HG03135 (cell line): Measurements from ENCODE around the gene PARVB.

Experiments used
- ATAC-seq: cut with Tn5 transposase; IDR thresholded peaks from one replicate; pipeline ENCODE4 v1.9.1; 2021; ENCODE audit warnings: mild to moderate bottlenecking, moderate library complexity; ENCODE audit not compliant: unreplicated experiment

The PARVB gene

DNA sequence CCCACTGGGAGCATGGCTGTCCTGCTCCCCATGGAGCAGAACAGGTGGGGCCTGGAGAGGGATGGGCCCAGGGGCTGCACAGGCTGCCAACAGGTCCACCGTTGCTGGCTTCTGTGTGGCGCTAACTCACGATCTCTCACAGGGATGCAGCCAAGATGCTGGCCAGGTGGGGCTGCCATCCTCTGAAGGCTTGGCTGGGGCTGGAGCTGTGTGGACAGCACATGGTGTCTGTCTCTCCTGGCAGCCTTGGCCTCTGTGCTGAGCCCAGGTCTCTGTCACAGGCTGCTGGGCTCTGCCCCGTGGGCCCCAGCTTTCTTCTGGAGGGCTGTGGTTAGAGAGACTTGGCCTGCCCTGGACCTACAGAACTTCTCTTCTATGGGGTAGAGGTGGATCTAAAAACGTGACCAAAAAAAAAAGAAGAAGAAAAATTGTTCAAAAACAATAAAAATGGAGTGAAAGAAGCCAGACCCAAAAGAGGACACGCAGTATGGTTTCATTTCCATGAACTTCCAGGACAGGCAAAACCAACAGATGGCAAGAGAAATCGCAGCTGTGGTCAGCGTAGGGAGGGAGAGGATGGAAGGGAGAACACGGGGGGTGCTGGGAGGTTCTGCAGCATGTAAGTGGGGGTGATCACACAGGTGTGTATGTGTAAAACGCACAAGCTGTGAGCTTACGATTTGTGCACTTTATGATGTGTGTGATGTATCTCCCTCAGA is 168.9 kb downstream of the PARVB start:
- no peak for ATAC-seq

DNA sequence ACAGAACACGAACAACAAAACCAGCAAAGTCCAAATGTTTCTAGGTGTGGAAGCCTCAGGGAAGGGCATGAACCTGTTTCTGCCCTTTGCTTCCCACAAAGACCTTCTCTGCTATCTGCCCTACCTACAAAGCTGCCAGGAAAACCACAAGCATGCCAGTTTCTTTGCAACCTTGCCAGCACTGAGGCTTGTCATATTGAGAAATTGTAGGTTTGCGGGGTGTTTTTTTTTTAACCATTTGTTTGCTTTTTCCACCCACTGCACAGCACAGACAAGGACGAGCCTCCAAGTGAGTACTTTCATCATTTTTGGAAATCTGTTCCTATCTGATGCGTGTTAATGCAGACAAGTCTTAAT is 169.4 kb downstream of the PARVB start:
- ATAC-seq, result no peak

DNA sequence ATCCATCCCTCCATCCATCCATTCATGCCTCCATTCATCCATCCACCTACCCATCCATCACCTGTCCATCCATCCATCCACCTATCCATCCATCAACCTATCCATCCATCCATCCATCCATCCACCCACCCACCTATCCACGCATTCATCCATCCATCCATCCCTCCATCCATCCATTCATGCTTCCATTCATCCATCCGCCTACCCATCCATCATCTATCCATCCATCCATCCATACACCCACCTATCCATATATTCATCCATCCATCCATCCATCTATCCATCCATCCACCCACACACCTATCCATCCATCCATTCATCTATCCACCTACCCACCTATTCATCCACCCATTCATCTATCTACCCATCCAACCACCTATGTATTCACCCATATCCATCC is 170.5 kb downstream of the PARVB start:
- ATAC-seq, result no peak

DNA sequence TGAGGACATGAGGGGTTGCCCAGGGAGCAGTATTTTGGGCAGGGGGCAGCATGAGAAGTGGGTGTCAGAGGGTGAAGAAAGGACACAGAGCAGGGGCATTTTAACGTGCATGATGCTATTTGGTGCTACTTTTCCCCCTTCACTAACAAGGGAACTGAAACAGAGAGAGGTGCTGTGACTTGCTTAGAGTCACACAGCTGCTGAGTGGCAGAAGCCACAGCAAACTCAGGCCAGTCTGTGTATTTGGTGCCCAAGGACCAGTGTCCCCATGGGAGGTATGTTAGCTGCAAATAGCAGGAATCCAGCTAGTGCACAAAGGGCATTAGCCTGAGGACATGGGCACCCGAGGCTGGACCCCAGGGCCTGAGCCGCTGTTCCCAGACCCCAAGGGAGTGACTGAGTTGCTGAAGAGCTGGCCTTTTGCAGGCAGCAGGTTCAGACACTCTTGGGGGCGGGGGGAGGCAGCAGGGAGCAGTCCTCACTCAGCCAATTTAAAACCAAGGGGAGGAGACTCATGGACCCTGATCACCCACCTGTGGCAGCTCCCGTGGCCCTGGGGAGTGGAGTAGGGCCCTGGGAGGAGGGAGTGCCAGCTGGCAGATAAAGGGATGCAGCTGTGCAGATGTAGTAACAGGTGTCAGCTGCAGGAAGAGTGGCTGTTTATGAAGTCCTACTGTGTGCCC is 171.2 kb downstream of the PARVB start:
- ATAC-seq, result no peak

DNA sequence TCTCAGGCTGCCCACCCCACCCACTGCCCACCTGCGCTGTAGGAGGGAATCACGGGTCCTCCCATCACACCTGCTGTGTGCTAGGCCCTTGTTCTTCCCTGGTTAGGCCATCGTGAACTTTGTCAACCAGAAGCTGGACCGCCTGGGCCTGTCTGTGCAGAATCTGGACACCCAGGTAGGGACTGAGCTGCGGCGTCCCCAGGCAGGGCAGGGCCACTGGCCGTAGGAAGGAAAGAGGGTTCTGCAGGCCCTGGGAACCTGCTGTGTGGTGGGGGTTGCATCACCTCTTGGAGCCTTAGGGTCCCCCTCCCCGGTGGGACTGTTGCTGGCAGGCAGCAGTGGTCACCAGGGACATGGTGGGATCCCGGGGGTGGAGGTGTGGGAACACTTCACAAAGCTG is 172.1 kb downstream of the PARVB start:
- no peak for ATAC-seq

DNA sequence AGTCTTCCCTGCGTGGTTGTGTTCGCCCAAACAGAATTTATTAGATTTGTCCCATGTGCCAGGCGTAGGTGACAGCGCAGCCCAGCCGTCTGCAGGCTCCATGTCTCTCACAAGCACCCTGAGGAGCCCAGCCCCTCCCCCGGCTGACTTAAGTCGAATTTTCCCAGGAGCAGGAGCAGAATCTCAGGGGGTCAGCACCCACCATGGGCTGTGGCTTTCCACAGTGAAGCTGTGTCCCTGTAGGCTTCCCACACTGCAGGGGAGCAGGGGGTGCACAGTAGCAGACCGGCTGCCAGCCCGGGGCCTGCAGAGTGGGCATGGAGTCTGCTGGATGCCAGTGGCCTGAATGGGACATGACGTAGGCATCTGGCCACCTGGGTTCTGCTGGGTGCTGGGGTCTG is 172.6 kb downstream of the PARVB start:
- ATAC-seq, result no peak

GRCh38 chr22:44197271-44197670 is 173.2 kb downstream of the PARVB start:
- no peak for ATAC-seq

- ATAC-seq, result no peak
Measured at GRCh38 chr22:44199164-44199563, 175.1 kb downstream of the PARVB start.

- no peak for ATAC-seq
Measured at GRCh38 chr22:44199866-44200265, 175.8 kb downstream of the PARVB start.

DNA sequence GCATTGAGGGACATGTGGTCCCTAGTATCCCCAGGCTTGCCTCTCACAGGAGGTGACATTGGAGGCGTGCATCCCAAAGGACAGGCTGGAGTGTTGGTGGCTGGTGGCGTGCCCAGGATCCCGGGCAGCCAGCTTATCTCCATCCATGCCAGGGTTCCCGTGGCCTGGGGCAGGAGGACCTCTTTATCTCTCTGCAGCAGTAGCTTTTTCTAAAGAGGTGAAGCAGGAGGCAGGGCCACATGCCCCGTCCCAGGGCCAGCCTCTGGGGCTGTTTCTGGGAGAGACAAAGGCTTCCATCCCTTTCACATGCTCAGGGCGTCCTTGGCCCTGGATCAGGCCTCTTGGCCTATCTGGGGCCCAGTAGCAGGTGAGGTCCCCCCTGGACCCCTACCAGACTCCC is 176.3 kb downstream of the PARVB start:
- no peak for ATAC-seq

GRCh38 chr22:44200855-44201550 is 176.9 kb downstream of the PARVB start:
- ATAC-seq, result no peak

GRCh38 chr22:44201665-44202064 is 177.6 kb downstream of the PARVB start:
- no peak for ATAC-seq

DNA sequence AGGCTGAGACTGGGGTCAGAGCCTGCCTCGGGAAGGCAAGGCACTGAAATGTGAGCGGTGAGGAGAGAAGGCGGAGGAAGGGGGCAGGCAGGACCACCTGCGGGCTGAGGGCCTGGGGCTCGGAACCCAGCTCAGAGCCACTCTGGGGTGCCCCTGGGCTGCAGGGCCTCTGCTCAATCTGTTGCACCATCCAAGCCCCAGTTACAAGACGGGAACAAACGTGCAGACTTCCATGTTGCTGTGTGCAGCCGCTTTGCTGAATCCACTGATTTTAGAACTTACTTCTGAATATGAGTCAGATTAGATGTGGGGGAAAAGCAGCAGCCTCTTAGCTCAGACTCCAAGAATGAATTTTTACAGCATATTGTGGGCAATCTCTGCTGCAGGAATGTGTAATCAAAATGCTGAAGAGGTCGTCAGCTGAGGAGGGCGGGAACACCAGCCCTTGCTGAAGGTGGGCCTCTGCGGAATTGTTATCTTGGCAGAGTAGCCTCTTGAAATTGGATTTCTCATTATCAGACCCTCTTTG is 178.2 kb downstream of the PARVB start:
- no peak for ATAC-seq

GRCh38 chr22:44203203-44203602 is 179.1 kb downstream of the PARVB start:
- no peak for ATAC-seq

DNA sequence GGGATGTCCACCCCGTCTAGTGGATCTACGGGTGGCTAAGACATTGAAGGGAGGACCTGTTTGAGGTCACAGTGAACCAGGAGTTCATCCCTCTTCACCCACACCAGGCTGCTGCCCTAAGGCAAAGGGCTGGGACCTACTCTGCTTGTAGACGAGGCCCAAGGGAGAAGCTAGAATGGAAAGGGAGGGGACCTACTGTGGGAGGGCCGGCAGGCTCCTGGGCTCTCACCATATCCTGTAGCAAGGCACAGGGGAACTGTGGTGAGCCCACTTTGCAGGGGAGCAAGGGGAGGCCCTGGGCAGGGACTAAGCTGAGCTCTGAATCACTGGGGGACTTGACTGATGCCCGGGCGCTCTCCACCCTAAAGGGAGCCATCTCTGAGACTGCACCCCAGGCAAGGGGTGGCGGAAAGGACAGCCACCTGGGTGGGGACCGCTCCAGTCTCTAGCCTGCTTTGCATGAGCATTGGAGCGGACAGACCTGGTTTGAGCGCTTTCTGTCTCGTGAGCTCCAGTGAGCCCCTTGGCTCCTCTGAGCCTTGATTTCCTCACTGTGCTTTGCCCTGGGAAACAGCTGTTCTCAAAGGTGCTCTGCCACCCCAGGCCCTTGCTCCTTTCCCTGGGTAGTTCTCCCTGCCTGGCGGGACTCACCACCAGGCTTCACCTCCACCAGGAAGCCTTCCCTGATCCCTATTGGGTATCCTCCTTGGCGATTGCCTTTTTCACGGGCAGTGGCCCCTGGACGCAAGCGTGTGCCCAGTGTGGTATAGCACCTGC is 180.8 kb downstream of the PARVB start:
- ATAC-seq, result no peak

- ATAC-seq, result no peak
Measured at GRCh38 chr22:44205516-44206329, 181.6 kb downstream of the PARVB start.

DNA sequence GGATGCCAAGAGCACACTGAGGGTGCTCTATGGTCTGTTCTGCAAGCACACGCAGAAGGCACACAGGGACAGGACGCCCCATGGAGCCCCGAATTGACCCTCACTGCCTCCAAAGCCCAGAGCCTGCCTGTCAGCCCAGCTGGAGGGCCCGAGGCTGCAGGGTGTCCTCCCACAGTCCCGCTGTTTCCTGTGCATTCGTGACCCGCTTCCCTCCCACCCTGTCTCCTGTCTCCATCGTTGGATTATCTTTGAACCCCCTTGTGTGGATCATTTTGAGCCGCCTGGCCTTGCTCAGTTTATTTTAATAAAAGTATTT is 182.2 kb downstream of the PARVB start:
- no peak for ATAC-seq

DNA sequence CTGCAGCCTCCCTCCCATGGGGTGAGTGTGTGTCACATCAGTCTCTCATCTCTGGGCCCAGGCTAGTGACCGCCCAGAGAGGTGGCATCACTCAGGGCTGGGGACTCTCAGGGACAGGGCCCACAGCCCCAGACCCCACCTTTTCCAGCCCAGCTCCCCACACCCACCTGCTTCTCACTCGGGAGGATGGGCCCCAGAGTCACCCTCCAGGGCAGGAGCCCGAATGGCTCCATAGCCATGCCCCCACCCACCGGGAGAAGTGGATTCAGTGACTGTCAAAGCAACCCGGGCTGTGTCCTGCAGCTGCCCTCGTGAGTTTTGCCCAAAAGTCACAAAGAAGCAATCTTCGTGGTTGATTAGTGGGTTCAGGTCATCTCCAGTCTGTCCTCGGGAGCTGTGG is 182.6 kb downstream of the PARVB start:
- no peak for ATAC-seq

DNA sequence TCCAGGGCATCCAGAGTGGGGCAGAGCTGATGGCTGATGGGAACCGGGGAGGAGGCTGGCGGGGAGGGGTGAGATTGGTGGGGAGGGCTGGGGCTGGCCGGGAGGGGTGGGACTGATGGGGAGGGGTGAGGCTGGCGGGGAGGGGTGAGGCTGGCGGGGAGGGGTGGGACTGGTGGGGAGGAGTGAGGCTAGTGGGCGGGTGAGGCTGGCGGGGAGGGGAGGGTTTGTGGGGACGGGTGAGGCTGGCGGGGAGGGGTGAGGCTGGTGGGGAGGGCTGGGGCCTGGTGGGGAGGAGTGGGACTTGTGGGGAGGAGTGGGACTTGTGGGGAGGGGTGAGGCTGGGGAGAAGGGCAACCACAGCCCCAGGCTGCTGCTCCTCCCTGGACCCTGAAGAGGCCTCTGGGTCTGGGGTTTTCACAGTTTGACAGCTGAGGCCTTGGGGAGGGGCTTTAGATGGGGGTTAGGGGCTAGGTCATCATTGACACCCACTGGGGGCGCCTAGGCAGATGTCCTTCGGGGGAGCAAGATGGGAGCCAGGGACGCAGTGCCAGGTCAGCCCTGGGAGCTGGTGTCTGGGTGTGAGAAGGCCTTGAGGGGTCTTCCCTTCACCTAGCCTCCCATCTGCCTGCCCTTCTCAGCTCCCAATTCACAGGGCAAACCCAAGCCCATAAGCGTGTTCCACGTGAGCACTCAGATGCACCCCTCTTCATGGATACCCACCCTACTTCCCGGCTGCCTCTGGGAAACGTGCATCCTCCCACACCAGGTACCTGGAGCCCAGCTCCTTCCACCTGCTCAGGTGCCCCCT is 183.3 kb downstream of the PARVB start:
- ATAC-seq, result no peak

DNA sequence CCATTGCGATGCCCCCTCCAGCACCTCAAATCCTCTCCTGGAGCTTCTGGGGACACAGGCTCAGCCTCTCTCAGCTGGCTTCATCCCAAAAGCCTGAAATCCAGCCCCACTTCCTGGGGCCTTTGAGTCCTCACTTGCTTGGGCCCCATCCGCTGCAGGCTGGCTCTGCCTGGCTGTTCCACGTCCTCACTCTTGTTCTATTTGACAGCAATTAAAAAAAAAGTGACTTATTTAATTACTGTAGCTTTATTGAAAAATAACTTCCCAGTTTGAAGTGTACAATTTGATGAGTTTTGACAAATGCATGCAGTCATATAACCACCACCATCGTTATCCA is 183.8 kb downstream of the PARVB start:
- no peak for ATAC-seq
